ENCODE measurements around the gene BEST4. TPM values are rescaled to one million over a fixed set of nuclear protein-coding genes. Genes with fewer than 3 reads are reported as not detected.
A peak's percentile ranks its signal among the peaks of the same experiment; 100 is the strongest.

The BEST4 gene
- total and polyA plus RNA-seq, 2 of the 13 experiments (the other 11 are each of a cell fraction or from before 2014, with no cell fraction given): 0.77 to 1.4 TPM

GRCh38 chr1:44827197-44828002 lies 39.4 kb upstream of the BEST4 start (continued):
- TF ChIP-seq POGK (CRISPR knock-in tag; conservative IDR thresholded peaks at IDR 0.05) (peak; percentile 74), ZNF275 (CRISPR knock-in tag; IDR thresholded peaks at IDR 0.05; ENCODE audit: borderline replicate concordance) (peak; percentile 48; the same call in 1 of the 2 replicates), ZNF563 (CRISPR knock-in tag; IDR thresholded peaks at IDR 0.05) (peak; percentile 17; the same call in 1 of the 2 replicates), ZNF768 (CRISPR knock-in tag; IDR thresholded peaks at IDR 0.05) (no peak), ZNF256 (CRISPR knock-in tag; conservative IDR thresholded peaks at IDR 0.05) (no peak), POLR2AphosphoS2 (IDR thresholded peaks at IDR 0.05; ENCODE audit: low read depth, low read length) (no peak), TARDBP (CRISPR knock-in tag; IDR thresholded peaks at IDR 0.05) (0 out of 2 replicates have a peak, but pooled peaks have one; percentile 16), SOX5 (CRISPR knock-in tag; IDR thresholded peaks at IDR 0.05; ENCODE audit: borderline replicate concordance) (peak; percentile 37; the same call in 1 of the 2 replicates), ZNF615 (CRISPR knock-in tag; IDR thresholded peaks at IDR 0.05; ENCODE audit: borderline replicate concordance) (no peak), IRF1 (CRISPR knock-in tag; IDR thresholded peaks at IDR 0.05; ENCODE audit: low read depth) (no peak), SIN3A (IDR thresholded peaks at IDR 0.05; ENCODE audit: borderline replicate concordance, low read depth, low read length) (peak; percentile 22; the same call in 1 of the 2 replicates), ZSCAN31 (CRISPR knock-in tag; IDR thresholded peaks at IDR 0.05; ENCODE audit: low read depth) (peak; percentile 36; the same call in 1 of the 2 replicates), FOXA3 (CRISPR knock-in tag; IDR thresholded peaks at IDR 0.05) (peak; percentile 36; the same call in 1 of the 2 replicates), ZNF883 (CRISPR knock-in tag; IDR thresholded peaks at IDR 0.05; ENCODE audit: not compliant biosample characterization) (peak; percentile 76), RCOR2 (CRISPR knock-in tag; IDR thresholded peaks at IDR 0.05) (peak; percentile 22; the same call in 1 of the 2 replicates), PAX8 (CRISPR knock-in tag; IDR thresholded peaks at IDR 0.05; ENCODE audit: borderline replicate concordance) (no peak), SMAD3 (CRISPR knock-in tag; IDR thresholded peaks at IDR 0.05) (peak; percentile 51; the same call in 1 of the 2 replicates), KLF16 (CRISPR knock-in tag; IDR thresholded peaks at IDR 0.05) (no peak), CREBL2 (CRISPR knock-in tag; IDR thresholded peaks at IDR 0.05; ENCODE audit: borderline replicate concordance) (peak; percentile 46; the same call in 1 of the 2 replicates), MLXIP (CRISPR knock-in tag; IDR thresholded peaks at IDR 0.05; ENCODE audit: borderline replicate concordance) (no peak), ARNT2 (CRISPR knock-in tag; IDR thresholded peaks at IDR 0.05; ENCODE audit: low read depth) (no peak; the same call in 1 of the 2 replicates), IRF2 (CRISPR knock-in tag; IDR thresholded peaks at IDR 0.05) (peak; percentile 41; the same call in 1 of the 2 replicates)

Measured in HepG2 (cell line).